ENCODE data around the gene ELF4.
A peak's percentile ranks its signal among the peaks of the same experiment; 100 is the strongest.

Gene ELF4

GRCh38 chrX:130083107-130083490 is 27.2 kb downstream of the ELF4 start:
- no peak for DNase-seq

GRCh38 chrX:130082244-130083106 is 27.8 kb downstream of the ELF4 start:
- no peak for DNase-seq

GRCh38 chrX:130081421-130082045 is 28.8 kb downstream of the ELF4 start:
- DNase-seq: no peak

GRCh38 chrX:130080791-130081367 is 29.4 kb downstream of the ELF4 start:
- DNase-seq: no peak

- peak; percentile 51 for DNase-seq
Measured at GRCh38 chrX:130079824-130080406, 30.4 kb downstream of the ELF4 start.

GRCh38 chrX:130075777-130076176 is 34.5 kb downstream of the ELF4 start:
- no peak for DNase-seq

GRCh38 chrX:130072345-130072740 is 38.0 kb downstream of the ELF4 start:
- no peak for DNase-seq

GRCh38 chrX:130071611-130072344 is 38.5 kb downstream of the ELF4 start:
- no peak for DNase-seq

- no peak for DNase-seq
Measured at GRCh38 chrX:130066975-130067615, 43.2 kb downstream of the ELF4 start.

- peak; percentile 80 for DNase-seq
Measured at GRCh38 chrX:130060122-130061069, 49.9 kb downstream of the ELF4 start.

- no peak for DNase-seq
Measured at GRCh38 chrX:130058652-130059051, 51.6 kb downstream of the ELF4 start.

- no peak for DNase-seq
Measured at GRCh38 chrX:130057209-130057608, 53.1 kb downstream of the ELF4 start.

- no peak for DNase-seq
Measured at GRCh38 chrX:130055899-130056298, 54.4 kb downstream of the ELF4 start.

- DNase-seq: no peak
Measured at GRCh38 chrX:130055103-130055502, 55.2 kb downstream of the ELF4 start.

GRCh38 chrX:130053236-130053635 is 57.1 kb downstream of the ELF4 start:
- DNase-seq: no peak

- DNase-seq: no peak
Measured at GRCh38 chrX:130051176-130051845, 59.0 kb downstream of the ELF4 start.

- DNase-seq: no peak
Measured at GRCh38 chrX:130049821-130050220, 60.5 kb downstream of the ELF4 start.

- DNase-seq: no peak
Measured at GRCh38 chrX:130048686-130049222, 61.5 kb downstream of the ELF4 start.

- no peak for DNase-seq
Measured at GRCh38 chrX:130047416-130047815, 62.9 kb downstream of the ELF4 start.

GRCh38 chrX:130039847-130040246 is 70.5 kb downstream of the ELF4 start:
- DNase-seq: no peak

Data from NCI-H510A treated with DMSO at 0.1 percent for 48 hours (cell line).